SH-SY5Y (cell line): ENCODE results near the gene CNTN4.

Source experiments
- GATA2 ChIP-seq: IDR thresholded peaks from 2 replicates; pipeline ENCODE4 v1.6.1; 2011; ENCODE audit warnings: mild to moderate bottlenecking, low read depth, low read length
- GATA3 ChIP-seq: IDR thresholded peaks from 2 replicates; pipeline ENCODE4 v1.6.1; 2011; ENCODE audit warnings: low read depth, mild to moderate bottlenecking, low read length, moderate library complexity

- TF ChIP-seq GATA2 (no peak), GATA3 (no peak)
These were observed 725.0 kb downstream of the CNTN4 start for GRCh38 chr3:2823437-2824211.
